ENCODE results near the gene TMEM40. TPM values are rescaled to one million over a fixed set of nuclear protein-coding genes. Genes with fewer than 3 reads are reported as not detected.

Gene TMEM40
- total and polyA plus RNA-seq, 2 donors (not counting 1 experiment from before 2014, with no cell fraction given) = 0.33 TPM; not detected in 1

DNA sequence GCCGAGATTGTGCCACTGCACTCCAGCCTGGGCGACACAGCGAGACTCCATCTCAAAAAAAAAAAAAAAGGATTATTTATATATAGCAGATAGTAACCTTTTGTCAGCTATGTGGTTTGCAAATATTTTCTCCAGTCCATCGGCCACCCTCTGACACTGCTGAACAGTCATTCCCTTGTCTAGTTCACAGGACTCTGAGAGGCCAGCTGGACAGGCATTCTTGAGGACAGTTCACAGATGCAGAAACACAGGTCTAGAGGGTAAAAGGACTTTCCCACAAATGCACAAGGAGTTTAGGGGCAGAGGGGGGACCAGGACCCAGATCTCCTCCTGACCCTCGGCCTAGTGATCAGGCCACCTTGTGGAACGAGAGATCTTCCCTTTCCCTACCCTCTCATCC, 7.5 kb upstream of the TMEM40 start:
- CTCF ChIA-PET = no interaction called here
- no peaks in the 10 kb centered on the region for H4K20me1 ChIP-seq (ENCODE audit: control insufficient read depth, insufficient read depth, low read length, poor library complexity, severe bottlenecking)
- H3K4me2 ChIP-seq (replicated peaks; ENCODE audit: low read depth, low read length, poor library complexity, severe bottlenecking) = no peak overlapping the region
- TF ChIP-seq, protein P1, sequence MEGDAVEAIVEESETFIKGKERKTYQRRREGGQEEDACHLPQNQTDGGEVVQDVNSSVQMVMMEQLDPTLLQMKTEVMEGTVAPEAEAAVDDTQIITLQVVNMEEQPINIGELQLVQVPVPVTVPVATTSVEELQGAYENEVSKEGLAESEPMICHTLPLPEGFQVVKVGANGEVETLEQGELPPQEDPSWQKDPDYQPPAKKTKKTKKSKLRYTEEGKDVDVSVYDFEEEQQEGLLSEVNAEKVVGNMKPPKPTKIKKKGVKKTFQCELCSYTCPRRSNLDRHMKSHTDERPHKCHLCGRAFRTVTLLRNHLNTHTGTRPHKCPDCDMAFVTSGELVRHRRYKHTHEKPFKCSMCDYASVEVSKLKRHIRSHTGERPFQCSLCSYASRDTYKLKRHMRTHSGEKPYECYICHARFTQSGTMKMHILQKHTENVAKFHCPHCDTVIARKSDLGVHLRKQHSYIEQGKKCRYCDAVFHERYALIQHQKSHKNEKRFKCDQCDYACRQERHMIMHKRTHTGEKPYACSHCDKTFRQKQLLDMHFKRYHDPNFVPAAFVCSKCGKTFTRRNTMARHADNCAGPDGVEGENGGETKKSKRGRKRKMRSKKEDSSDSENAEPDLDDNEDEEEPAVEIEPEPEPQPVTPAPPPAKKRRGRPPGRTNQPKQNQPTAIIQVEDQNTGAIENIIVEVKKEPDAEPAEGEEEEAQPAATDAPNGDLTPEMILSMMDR (IDR thresholded peaks at IDR 0.05) = no peak
- TF ChIP-seq EZH2 (IDR thresholded peaks at IDR 0.05; ENCODE audit: borderline replicate concordance, insufficient read depth, low read depth, low read length, poor library complexity, severe bottlenecking) = no peak
- H3K4me3 ChIP-seq (ENCODE audit: control extremely low read depth in 1 of 5, extremely low read depth in 1 of 5, insufficient read depth in 1 of 5, low read depth in 2 of 5, low read length in 4 of 5) = no peak overlapping the region
- peaks cover 0 to 4% (median 2%) of the 10 kb centered on the region in 4 experiments for H3K27me3 ChIP-seq (replicated peaks in 1 of 4; ENCODE audit: control extremely low read depth in 1 of 4, control insufficient read depth in 3 of 4, insufficient read depth in 4 of 4, low read length in 3 of 4)
- no peaks in the 10 kb centered on the region for H3K79me2 ChIP-seq (ENCODE audit: control insufficient read depth, insufficient read depth, low read length)
- no peaks in the 10 kb centered on the region for H3K36me3 ChIP-seq (replicated peaks in 1 of 2; ENCODE audit: control extremely low read depth in 1 of 2, control insufficient read depth in 1 of 2, extremely low read depth in 1 of 2, insufficient read depth in 2 of 2, low read length in 1 of 2)
- Mint-ChIP-seq H3K27me3 (peaks cover 15% of the 10 kb centered on the region), H3K9me3 (ENCODE audit: insufficient read depth) (no peaks in the 10 kb centered on the region), H3K27ac (no peak overlapping the region), H3K4me3 (no peak overlapping the region), H3K4me1 (no peaks in the 10 kb centered on the region)
- 60% methylated on average over 1 of the region's 6 CpGs for WGBS (ENCODE audit: insufficient coverage)
- H3K27ac ChIP-seq (ENCODE audit: low read length in 2 of 2) = no peak overlapping the region
- H3K9ac ChIP-seq (ENCODE audit: low read length) = no peak overlapping the region
- H3K9me3 ChIP-seq (ENCODE audit: control extremely low read depth in 1 of 3, control insufficient read depth in 2 of 3, insufficient read depth in 1 of 3, low read length in 2 of 3) = no peaks in the 10 kb centered on the region
- POLR2A ChIA-PET = no interaction called here
- no peaks in the 10 kb centered on the region for H3K4me1 ChIP-seq (ENCODE audit: control insufficient read depth in 2 of 2, insufficient read depth in 2 of 2, low read length in 2 of 2)
- DNase-seq = no peak
- intact Hi-C loops (cut with micrococcal nuclease) = no loop called here
- H2AFZ ChIP-seq (ENCODE audit: insufficient read depth, low read depth, low read length, poor library complexity, severe bottlenecking) = no peak overlapping the region
- no peak for ATAC-seq (ENCODE audit: low read depth)

DNA sequence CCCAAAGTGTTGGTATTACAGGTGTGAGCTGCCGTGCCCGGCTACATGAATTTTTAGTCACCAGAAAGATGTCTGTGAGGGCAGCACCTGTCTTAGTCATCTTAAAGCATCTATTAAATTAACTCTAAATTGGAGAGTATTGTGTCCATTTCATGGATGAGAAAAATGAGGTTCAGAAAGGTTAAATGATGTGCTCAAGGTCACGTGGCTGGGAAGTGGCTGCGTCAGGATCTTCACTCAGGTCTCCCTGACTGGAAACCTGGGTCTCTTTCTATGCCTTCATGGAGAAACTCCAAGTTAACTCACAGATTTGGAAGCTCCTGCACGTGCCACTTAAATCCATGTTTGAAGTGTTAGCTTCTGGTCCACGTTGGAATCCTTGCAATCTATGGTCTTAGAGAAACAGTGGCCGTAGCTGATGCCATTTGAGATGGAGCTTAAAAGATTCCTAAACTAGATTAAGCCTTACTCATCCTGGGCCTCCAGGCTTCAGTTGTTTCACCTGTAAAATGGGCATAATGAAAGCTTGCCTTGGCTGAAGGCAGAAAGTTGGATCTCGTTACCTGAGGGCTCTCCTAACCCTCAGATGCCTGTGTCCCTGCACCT, 5.2 kb upstream of the TMEM40 start:
- DNase-seq = no peak
- Histone ChIP-seq H3K27me3 (replicated peaks in 1 of 4; ENCODE audit: control extremely low read depth in 1 of 4, control insufficient read depth in 3 of 4, insufficient read depth in 4 of 4, low read length in 3 of 4) (peaks cover 0 to 4% (median 2%) of the 10 kb centered on the region in 4 experiments), H3K27ac (ENCODE audit: low read length in 2 of 2) (no peak overlapping the region), H4K20me1 (ENCODE audit: control insufficient read depth, insufficient read depth, low read length, poor library complexity, severe bottlenecking) (no peaks in the 10 kb centered on the region), H3K4me1 (ENCODE audit: control insufficient read depth in 2 of 2, insufficient read depth in 2 of 2, low read length in 2 of 2) (no peaks in the 10 kb centered on the region), H3K4me3 (ENCODE audit: control extremely low read depth in 1 of 5, extremely low read depth in 1 of 5, insufficient read depth in 1 of 5, low read depth in 2 of 5, low read length in 4 of 5) (no peak overlapping the region), H3K9ac (ENCODE audit: low read length) (no peak overlapping the region), H3K36me3 (replicated peaks in 1 of 2; ENCODE audit: control extremely low read depth in 1 of 2, control insufficient read depth in 1 of 2, extremely low read depth in 1 of 2, insufficient read depth in 2 of 2, low read length in 1 of 2) (no peaks in the 10 kb centered on the region), H3K9me3 (ENCODE audit: control extremely low read depth in 1 of 3, control insufficient read depth in 2 of 3, insufficient read depth in 1 of 3, low read length in 2 of 3) (no peaks in the 10 kb centered on the region), H3K79me2 (ENCODE audit: control insufficient read depth, insufficient read depth, low read length) (no peaks in the 10 kb centered on the region), H3K4me2 (replicated peaks; ENCODE audit: low read depth, low read length, poor library complexity, severe bottlenecking) (no peak overlapping the region), H2AFZ (ENCODE audit: insufficient read depth, low read depth, low read length, poor library complexity, severe bottlenecking) (no peak overlapping the region)
- Mint-ChIP-seq H3K9me3 (ENCODE audit: insufficient read depth) (no peaks in the 10 kb centered on the region), H3K27me3 (peaks cover 23% of the 10 kb centered on the region), H3K4me3 (no peak overlapping the region), H3K27ac (no peak overlapping the region), H3K4me1 (peaks cover 3% of the 10 kb centered on the region)
- CTCF ChIA-PET = no interaction called here
- TF ChIP-seq EZH2 (IDR thresholded peaks at IDR 0.05; ENCODE audit: borderline replicate concordance, insufficient read depth, low read depth, low read length, poor library complexity, severe bottlenecking) = no peak
- TF ChIP-seq, protein P1 (IDR thresholded peaks at IDR 0.05) = no peak
- POLR2A ChIA-PET = no interaction called here
- 86% methylated on average over 4 of the region's 8 CpGs for WGBS (ENCODE audit: insufficient coverage)
- no peak for ATAC-seq (ENCODE audit: low read depth)
- intact Hi-C loops (cut with micrococcal nuclease) = no loop called here

Data from B cell (primary cell).